Measurements from ENCODE around the gene STAB1.

Gene STAB1

GRCh38 chr3:52483081-52483480 is 12.1 kb upstream of the STAB1 start:
- no peak for DNase-seq (ENCODE audit: low spot score)
- no peak for TF ChIP-seq CTCF (IDR thresholded peaks at IDR 0.05; ENCODE audit: extremely low read depth, missing control alignments)

- TF ChIP-seq CTCF (IDR thresholded peaks at IDR 0.05; ENCODE audit: extremely low read depth, missing control alignments): no peak
- no peak for DNase-seq (ENCODE audit: low spot score)
Observed at GRCh38 chr3:52483577-52484381, 11.4 kb upstream of the STAB1 start.

- TF ChIP-seq CTCF (IDR thresholded peaks at IDR 0.05; ENCODE audit: extremely low read depth, missing control alignments): no peak
- DNase-seq (ENCODE audit: low spot score): no peak
Observed at GRCh38 chr3:52484680-52485461, 10.3 kb upstream of the STAB1 start.

- no peak for TF ChIP-seq CTCF (IDR thresholded peaks at IDR 0.05; ENCODE audit: extremely low read depth, missing control alignments)
- no peak for DNase-seq (ENCODE audit: low spot score)
Observed at GRCh38 chr3:52487050-52487787, 7.9 kb upstream of the STAB1 start.

GRCh38 chr3:52487788-52488691 is 7.1 kb upstream of the STAB1 start:
- TF ChIP-seq CTCF (IDR thresholded peaks at IDR 0.05; ENCODE audit: extremely low read depth, missing control alignments): no peak
- no peak for DNase-seq (ENCODE audit: low spot score)

- TF ChIP-seq CTCF (IDR thresholded peaks at IDR 0.05; ENCODE audit: extremely low read depth, missing control alignments): no peak
- DNase-seq (ENCODE audit: low spot score): no peak
Observed at GRCh38 chr3:52488746-52489145, 6.4 kb upstream of the STAB1 start.

Data from GM20000 (cell line).